HCT116 (cell line): ENCODE measurements around the gene CCNG1. TPM values are rescaled to one million over a fixed set of nuclear protein-coding genes. Genes with fewer than 3 reads are reported as not detected.

ENCODE experiments used
- ATAC-seq: fragments of 200-7000 bp; cut with Tn5 transposase; 2 replicates; pipeline ENCODE4 v1.9.1; 2020; ENCODE audit warnings: mild to moderate bottlenecking, moderate library complexity
- BruUV-seq: library from RNA; stranded (reverse); fragments of 400-500 nt; replicated peaks from 2 replicates; lab custom pipeline; 2021; lab: Mats Ljungman, UMichigan
- CTCF ChIA-PET: fragments of 300-600 bp; sonication (Branson Sonifier 250); formaldehyde crosslinking; loops from one replicate; lab custom pipeline; 2021; ENCODE audit warnings: antibody characterized with exemption; lab: Charles Lee
- POLR2A ChIA-PET: fragments of 300-600, 350-600 bp; sonication (Branson Sonifier 250); formaldehyde crosslinking; loops from one replicate; lab custom pipeline; 2021; ENCODE audit warnings: antibody characterized with exemption; lab: Charles Lee
- RAD21 ChIA-PET, 2 experiments: fragments of 300-600 bp; sonication (Branson Sonifier 250); formaldehyde crosslinking; loops; one replicate each; lab custom pipeline; 2023; ENCODE audit warnings: low total read pairs in 2 of 2; ENCODE audit not compliant: uncharacterized antibody in 2 of 2, unreplicated experiment in 2 of 2, low non-redundant PET in 1 of 2; lab: Charles Lee
- DNase-seq: peaks from one replicate; pipeline ENCODE4 v3.0.0-alpha.2; 2010; ENCODE audit warnings: low read depth, low spot score
- H2AFZ ChIP-seq: fragments of 200-600 bp; shearing (Covaris generic), sonication (generic); 2 replicates; pipeline ENCODE4 v1.6.1; 2017; ENCODE audit warnings: low read depth, mixed run types, mixed read lengths, antibody characterized with exemption, low read length; ENCODE audit not compliant: poor library complexity, severe bottlenecking
- H3K27ac ChIP-seq: 2 replicates; pipeline ENCODE4 v1.5.1; 2012; ENCODE audit warnings: low read depth, low read length
- H3K27me3 ChIP-seq: fragments of 200-600 bp; sonication (generic); 2 replicates; pipeline ENCODE4 v1.6.1; 2016; ENCODE audit warnings: mixed run types, low read length, mixed read lengths; ENCODE audit not compliant: insufficient read depth
- H3K36me3 ChIP-seq, 2 experiments: fragments of 200-500 bp in 1 of 2; fragments of 200-600 bp in 1 of 2; sonication (Bioruptor generic) in 1 of 2; sonication (generic) in 1 of 2; 2 replicates each; pipeline versions ENCODE4 v1.5.1 to v1.6.1; 2014 to 2016; ENCODE audit warnings: low read length in 2 of 2, inconsistent platforms in 1 of 2, mixed read lengths in 1 of 2, mixed run types in 1 of 2; ENCODE audit not compliant: insufficient read depth in 2 of 2, control insufficient read depth in 1 of 2
- H3K4me1 ChIP-seq, 2 experiments: fragments of 200-600 bp in 1 of 2; sonication (generic) in 1 of 2; 2 replicates each; pipeline versions ENCODE4 v1.5.1 to v1.6.1; 2012 to 2017; ENCODE audit warnings: low read length in 2 of 2, inconsistent platforms in 1 of 2, mild to moderate bottlenecking in 1 of 2, mixed read lengths in 1 of 2, mixed run types in 1 of 2, moderate library complexity in 1 of 2; ENCODE audit not compliant: insufficient read depth in 2 of 2, control insufficient read depth in 1 of 2
- H3K4me2 ChIP-seq: fragments of 200-600 bp; sonication (generic); 2 replicates; pipeline ENCODE4 v1.6.1; 2017; ENCODE audit warnings: mixed run types, low read length, mixed read lengths
- H3K4me3 ChIP-seq, 2 experiments: fragments of 200-600 bp in 1 of 2; sonication (generic) in 1 of 2; replicated peaks in 1 of 2; 2 replicates each; pipeline ENCODE4 v1.5.1; 2011 to 2016; ENCODE audit warnings: low read length in 2 of 2, control low read depth in 1 of 2, low read depth in 1 of 2, mild to moderate bottlenecking in 1 of 2, mixed read lengths in 1 of 2, mixed run types in 1 of 2
- H3K79me2 ChIP-seq: fragments of 200-600 bp; sonication (generic); 2 replicates; pipeline ENCODE4 v1.6.1; 2017; ENCODE audit warnings: mild to moderate bottlenecking, mixed run types, low read length, moderate library complexity, mixed read lengths; ENCODE audit not compliant: insufficient read depth
- H3K9ac ChIP-seq: fragments of 200-600 bp; sonication (generic); 2 replicates; pipeline ENCODE4 v1.6.1; 2016; ENCODE audit warnings: low read length, mixed read lengths
- H3K9me2 ChIP-seq: fragments of 200-600 bp; sonication (generic), shearing (Covaris generic); 2 replicates; pipeline ENCODE4 v1.6.1; 2017; ENCODE audit warnings: mixed run types, mild to moderate bottlenecking, moderate library complexity; ENCODE audit not compliant: insufficient read depth
- H3K9me3 ChIP-seq, 2 experiments: fragments of 200-500 bp in 1 of 2; fragments of 200-600 bp in 1 of 2; sonication (Bioruptor generic) in 1 of 2; sonication (generic) in 1 of 2; 2 replicates each; pipeline ENCODE4 v1.6.1; 2014 to 2017; ENCODE audit warnings: low read length in 2 of 2, mixed read lengths in 2 of 2, inconsistent platforms in 1 of 2, low read depth in 1 of 2, mild to moderate bottlenecking in 1 of 2, mixed run types in 1 of 2, moderate library complexity in 1 of 2; ENCODE audit not compliant: control insufficient read depth in 1 of 2, insufficient read depth in 1 of 2
- H4K20me1 ChIP-seq: fragments of 200-600 bp; sonication (generic), shearing (Covaris generic); 2 replicates; pipeline ENCODE4 v1.6.1; 2017; ENCODE audit warnings: mixed run types, mild to moderate bottlenecking, moderate library complexity; ENCODE audit not compliant: insufficient read depth
- CBX3 ChIP-seq: IDR thresholded peaks from 2 replicates; pipeline ENCODE4 v1.6.1; 2012; ENCODE audit warnings: low read depth
- EZH2 ChIP-seq: fragments of 200-600 bp; sonication (generic); IDR thresholded peaks from 2 replicates; pipeline ENCODE4 v1.6.1; 2017; ENCODE audit warnings: antibody characterized with exemption, mixed run types
- POLR2A ChIP-seq: IDR thresholded peaks from 2 replicates; pipeline ENCODE4 v1.7.0; 2011; ENCODE audit warnings: borderline replicate concordance; ENCODE audit not compliant: insufficient read depth, insufficient read length; ENCODE audit errors: extremely low read depth
- POLR2AphosphoS5 ChIP-seq: IDR thresholded peaks from 2 replicates; pipeline ENCODE4 v1.6.1; 2011; ENCODE audit warnings: mild to moderate bottlenecking, low read depth, low read length, moderate library complexity
- RAD21 ChIP-seq: IDR thresholded peaks from 2 replicates; pipeline ENCODE4 v1.6.1; 2012; ENCODE audit warnings: low read depth, mild to moderate bottlenecking
- SIN3A ChIP-seq: IDR thresholded peaks from 2 replicates; pipeline ENCODE4 v1.6.1; 2012; ENCODE audit warnings: low read depth
- SP1 ChIP-seq: IDR thresholded peaks from 2 replicates; pipeline ENCODE4 v1.6.1; 2012; ENCODE audit warnings: low read depth
- YY1 ChIP-seq: IDR thresholded peaks from 2 replicates; pipeline ENCODE4 v1.6.1; 2011; ENCODE audit warnings: low read length, low read depth, moderate library complexity, mild to moderate bottlenecking; ENCODE audit not compliant: insufficient replicate concordance; ENCODE audit errors: extremely low read depth
- ZFX ChIP-seq: fragments of 450-650 bp; IDR thresholded peaks from 2 replicates; pipeline ENCODE4 v1.6.1; 2017
- ZNF274 ChIP-seq: fragments of 200-500 bp; sonication (Bioruptor generic); IDR thresholded peaks from 2 replicates; pipeline ENCODE4 v1.6.1; 2014; ENCODE audit warnings: mild to moderate bottlenecking, low read depth, low read length, inconsistent platforms
- intact Hi-C: fragments of 100-400 bp; cut with micrococcal nuclease; formaldehyde crosslinking; loops from 2 replicates; pipeline ENCODE4 v1.10.0; 2022
- total RNA-seq: library from RNA; stranded (reverse); gene quantifications from one replicate; pipeline ENCODE4 v1.2.1, GENCODE V29; 2021; ENCODE audit not compliant: unreplicated experiment
- TF ChIP-seq, protein P1 (sequence below): IDR thresholded peaks from 2 replicates; pipeline ENCODE4 v1.6.1; 2012
- TF ChIP-seq, protein P2 (sequence below): IDR thresholded peaks from 2 replicates; pipeline ENCODE4 v1.6.1; 2012; ENCODE audit warnings: low read depth
- TF ChIP-seq, protein P3 (sequence below), 3 experiments: fragments of 200-600 bp in 1 of 3; sonication (generic) in 1 of 3; IDR thresholded peaks in 2 of 3; conservative IDR thresholded peaks in 1 of 3; 2 replicates each; pipeline ENCODE4 v1.5.1; 2012 to 2017; ENCODE audit warnings: low read depth in 2 of 3, low read length in 2 of 3, antibody characterized with exemption in 1 of 3, borderline replicate concordance in 1 of 3, control low read depth in 1 of 3, mild to moderate bottlenecking in 1 of 3, mixed read lengths in 1 of 3, mixed run types in 1 of 3, moderate library complexity in 1 of 3; ENCODE audit not compliant: insufficient read depth in 1 of 3
- TF ChIP-seq, protein P4 (sequence below): IDR thresholded peaks from 2 replicates; pipeline ENCODE4 v1.6.1; 2012
- TF ChIP-seq, protein P5 (sequence below): IDR thresholded peaks from 2 replicates; pipeline ENCODE4 v1.6.1; 2011; ENCODE audit warnings: mild to moderate bottlenecking, low read length, moderate library complexity; ENCODE audit not compliant: insufficient replicate concordance; ENCODE audit errors: extremely low read depth

CCNG1 gene
- total RNA-seq, 1 experiment from 2014 or later: 176 TPM

DNA sequence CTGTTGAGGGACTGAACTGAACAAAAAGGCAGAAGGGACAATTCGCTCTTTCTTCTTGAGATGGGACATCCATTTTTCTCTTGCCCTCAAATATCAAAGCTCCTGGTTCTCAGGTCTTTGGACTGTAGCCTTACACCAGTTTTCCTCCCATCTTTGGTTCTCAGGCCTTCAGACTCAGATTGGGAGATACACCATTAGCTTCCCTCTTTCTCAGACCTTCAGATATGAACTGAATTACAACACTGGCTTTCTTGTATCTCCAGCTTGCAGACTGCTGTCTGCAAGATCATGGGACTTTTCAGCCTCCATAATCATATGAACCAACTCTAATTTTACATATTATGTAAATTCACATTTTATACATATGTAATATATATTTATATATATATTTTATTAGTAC lies 12.6 kb upstream of the CCNG1 start:
- H3K27ac ChIP-seq: no peak overlapping the region
- ChIA-PET POLR2A (interaction anchor here (1.8 kb wide), 1 partner anchor 13 kb away, joined by 4 read pairs; the partner anchor contains the start of gene CCNG1), CTCF (no interaction called here), RAD21 (no interaction called here)
- H3K4me3 ChIP-seq: no peak overlapping the region
- H2AFZ ChIP-seq: no peak overlapping the region
- no peak for DNase-seq
- H3K9me3 ChIP-seq: no peaks in the 10 kb centered on the region
- intact Hi-C loops: no loop called here
- BruUV-seq: no TSS peak
- H3K27me3 ChIP-seq: no peaks in the 10 kb centered on the region
- H4K20me1 ChIP-seq: no peaks in the 10 kb centered on the region
- H3K79me2 ChIP-seq: no peaks in the 10 kb centered on the region
- no peaks in the 10 kb centered on the region for H3K36me3 ChIP-seq
- no peak overlapping the region for H3K4me2 ChIP-seq
- no peaks in the 10 kb centered on the region for H3K9me2 ChIP-seq
- H3K4me1 ChIP-seq: no peaks in the 10 kb centered on the region
- H3K9ac ChIP-seq: no peak overlapping the region
- no peak for ATAC-seq
- TF ChIP-seq, protein P1, sequence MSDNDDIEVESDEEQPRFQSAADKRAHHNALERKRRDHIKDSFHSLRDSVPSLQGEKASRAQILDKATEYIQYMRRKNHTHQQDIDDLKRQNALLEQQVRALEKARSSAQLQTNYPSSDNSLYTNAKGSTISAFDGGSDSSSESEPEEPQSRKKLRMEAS: no peak
- TF ChIP-seq CBX3: no peak
- TF ChIP-seq SP1: no peak
- TF ChIP-seq RAD21: no peak
- TF ChIP-seq ZFX: no peak
- TF ChIP-seq ZNF274: no peak
- TF ChIP-seq, protein P2, sequence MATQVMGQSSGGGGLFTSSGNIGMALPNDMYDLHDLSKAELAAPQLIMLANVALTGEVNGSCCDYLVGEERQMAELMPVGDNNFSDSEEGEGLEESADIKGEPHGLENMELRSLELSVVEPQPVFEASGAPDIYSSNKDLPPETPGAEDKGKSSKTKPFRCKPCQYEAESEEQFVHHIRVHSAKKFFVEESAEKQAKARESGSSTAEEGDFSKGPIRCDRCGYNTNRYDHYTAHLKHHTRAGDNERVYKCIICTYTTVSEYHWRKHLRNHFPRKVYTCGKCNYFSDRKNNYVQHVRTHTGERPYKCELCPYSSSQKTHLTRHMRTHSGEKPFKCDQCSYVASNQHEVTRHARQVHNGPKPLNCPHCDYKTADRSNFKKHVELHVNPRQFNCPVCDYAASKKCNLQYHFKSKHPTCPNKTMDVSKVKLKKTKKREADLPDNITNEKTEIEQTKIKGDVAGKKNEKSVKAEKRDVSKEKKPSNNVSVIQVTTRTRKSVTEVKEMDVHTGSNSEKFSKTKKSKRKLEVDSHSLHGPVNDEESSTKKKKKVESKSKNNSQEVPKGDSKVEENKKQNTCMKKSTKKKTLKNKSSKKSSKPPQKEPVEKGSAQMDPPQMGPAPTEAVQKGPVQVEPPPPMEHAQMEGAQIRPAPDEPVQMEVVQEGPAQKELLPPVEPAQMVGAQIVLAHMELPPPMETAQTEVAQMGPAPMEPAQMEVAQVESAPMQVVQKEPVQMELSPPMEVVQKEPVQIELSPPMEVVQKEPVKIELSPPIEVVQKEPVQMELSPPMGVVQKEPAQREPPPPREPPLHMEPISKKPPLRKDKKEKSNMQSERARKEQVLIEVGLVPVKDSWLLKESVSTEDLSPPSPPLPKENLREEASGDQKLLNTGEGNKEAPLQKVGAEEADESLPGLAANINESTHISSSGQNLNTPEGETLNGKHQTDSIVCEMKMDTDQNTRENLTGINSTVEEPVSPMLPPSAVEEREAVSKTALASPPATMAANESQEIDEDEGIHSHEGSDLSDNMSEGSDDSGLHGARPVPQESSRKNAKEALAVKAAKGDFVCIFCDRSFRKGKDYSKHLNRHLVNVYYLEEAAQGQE: no peak
- TF ChIP-seq, protein P3, sequence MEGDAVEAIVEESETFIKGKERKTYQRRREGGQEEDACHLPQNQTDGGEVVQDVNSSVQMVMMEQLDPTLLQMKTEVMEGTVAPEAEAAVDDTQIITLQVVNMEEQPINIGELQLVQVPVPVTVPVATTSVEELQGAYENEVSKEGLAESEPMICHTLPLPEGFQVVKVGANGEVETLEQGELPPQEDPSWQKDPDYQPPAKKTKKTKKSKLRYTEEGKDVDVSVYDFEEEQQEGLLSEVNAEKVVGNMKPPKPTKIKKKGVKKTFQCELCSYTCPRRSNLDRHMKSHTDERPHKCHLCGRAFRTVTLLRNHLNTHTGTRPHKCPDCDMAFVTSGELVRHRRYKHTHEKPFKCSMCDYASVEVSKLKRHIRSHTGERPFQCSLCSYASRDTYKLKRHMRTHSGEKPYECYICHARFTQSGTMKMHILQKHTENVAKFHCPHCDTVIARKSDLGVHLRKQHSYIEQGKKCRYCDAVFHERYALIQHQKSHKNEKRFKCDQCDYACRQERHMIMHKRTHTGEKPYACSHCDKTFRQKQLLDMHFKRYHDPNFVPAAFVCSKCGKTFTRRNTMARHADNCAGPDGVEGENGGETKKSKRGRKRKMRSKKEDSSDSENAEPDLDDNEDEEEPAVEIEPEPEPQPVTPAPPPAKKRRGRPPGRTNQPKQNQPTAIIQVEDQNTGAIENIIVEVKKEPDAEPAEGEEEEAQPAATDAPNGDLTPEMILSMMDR (IDR thresholded peaks at IDR 0.05 in 2 of 3, conservative IDR thresholded peaks at IDR 0.05 in 1 of 3; ENCODE audit: borderline replicate concordance in 1 of 3, insufficient read depth in 1 of 3, low read depth in 2 of 3, low read length in 2 of 3): no peak
- no peak for TF ChIP-seq EZH2
- TF ChIP-seq, protein P4, sequence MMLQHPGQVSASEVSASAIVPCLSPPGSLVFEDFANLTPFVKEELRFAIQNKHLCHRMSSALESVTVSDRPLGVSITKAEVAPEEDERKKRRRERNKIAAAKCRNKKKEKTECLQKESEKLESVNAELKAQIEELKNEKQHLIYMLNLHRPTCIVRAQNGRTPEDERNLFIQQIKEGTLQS: no peak
- TF ChIP-seq, protein P5, sequence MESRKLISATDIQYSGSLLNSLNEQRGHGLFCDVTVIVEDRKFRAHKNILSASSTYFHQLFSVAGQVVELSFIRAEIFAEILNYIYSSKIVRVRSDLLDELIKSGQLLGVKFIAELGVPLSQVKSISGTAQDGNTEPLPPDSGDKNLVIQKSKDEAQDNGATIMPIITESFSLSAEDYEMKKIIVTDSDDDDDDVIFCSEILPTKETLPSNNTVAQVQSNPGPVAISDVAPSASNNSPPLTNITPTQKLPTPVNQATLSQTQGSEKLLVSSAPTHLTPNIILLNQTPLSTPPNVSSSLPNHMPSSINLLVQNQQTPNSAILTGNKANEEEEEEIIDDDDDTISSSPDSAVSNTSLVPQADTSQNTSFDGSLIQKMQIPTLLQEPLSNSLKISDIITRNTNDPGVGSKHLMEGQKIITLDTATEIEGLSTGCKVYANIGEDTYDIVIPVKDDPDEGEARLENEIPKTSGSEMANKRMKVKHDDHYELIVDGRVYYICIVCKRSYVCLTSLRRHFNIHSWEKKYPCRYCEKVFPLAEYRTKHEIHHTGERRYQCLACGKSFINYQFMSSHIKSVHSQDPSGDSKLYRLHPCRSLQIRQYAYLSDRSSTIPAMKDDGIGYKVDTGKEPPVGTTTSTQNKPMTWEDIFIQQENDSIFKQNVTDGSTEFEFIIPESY: no peak
- no peak for TF ChIP-seq YY1
- TF ChIP-seq SIN3A: no peak
- TF ChIP-seq POLR2A: no peak
- TF ChIP-seq POLR2AphosphoS5: no peak
